DOHH2 (cell line): ENCODE data around the gene LLPH.

Source experiments
- H3F3A ChIP-seq: fragments of 200-600 bp; sonication (generic), shearing (Covaris generic); 2 replicates; pipeline ENCODE4 v1.6.0; 2016; ENCODE audit warnings: antibody characterized with exemption, mild to moderate bottlenecking; ENCODE audit not compliant: control insufficient read depth, insufficient read depth
- H3K27ac ChIP-seq: fragments of 200-600 bp; sonication (generic); 2 replicates; pipeline ENCODE4 v1.5.1; 2014; ENCODE audit warnings: low read depth, mild to moderate bottlenecking, low read length, moderate library complexity
- H3K27me3 ChIP-seq: fragments of 200-600 bp; sonication (generic); 2 replicates; pipeline ENCODE4 v1.6.1; 2014; ENCODE audit warnings: mild to moderate bottlenecking, low read length, mixed read lengths; ENCODE audit not compliant: control insufficient read depth
- H3K36me3 ChIP-seq: fragments of 200-600 bp; sonication (generic); 2 replicates; pipeline ENCODE4 v1.6.1; 2014; ENCODE audit warnings: mild to moderate bottlenecking, low read length, moderate library complexity, mixed read lengths; ENCODE audit not compliant: control insufficient read depth
- H3K4me1 ChIP-seq: fragments of 200-600 bp; sonication (generic); 2 replicates; pipeline ENCODE4 v1.6.1; 2014; ENCODE audit warnings: mild to moderate bottlenecking, low read length, mixed read lengths; ENCODE audit not compliant: control insufficient read depth
- H3K4me2 ChIP-seq: fragments of 200-600 bp; sonication (generic); 2 replicates; pipeline ENCODE4 v1.6.0; 2014; ENCODE audit warnings: mild to moderate bottlenecking, low read length, moderate library complexity
- H3K4me3 ChIP-seq: fragments of 200-600 bp; sonication (generic); 2 replicates; pipeline ENCODE4 v1.5.1; 2014; ENCODE audit warnings: mild to moderate bottlenecking, low read length, mixed read lengths
- H3K79me2 ChIP-seq: fragments of 200-600 bp; sonication (generic); 2 replicates; pipeline ENCODE4 v1.6.1; 2014; ENCODE audit warnings: mild to moderate bottlenecking, low read length, mixed read lengths; ENCODE audit not compliant: control insufficient read depth
- H3K9me2 ChIP-seq: fragments of 200-600 bp; sonication (generic); replicated peaks from 2 replicates; pipeline ENCODE4 v1.6.1; 2014; ENCODE audit warnings: mild to moderate bottlenecking, low read length, mixed read lengths; ENCODE audit not compliant: control insufficient read depth
- H3K9me3 ChIP-seq: fragments of 200-600 bp; sonication (generic); 2 replicates; pipeline ENCODE4 v1.6.1; 2014; ENCODE audit warnings: antibody characterized with exemption, low read length, mixed read lengths; ENCODE audit not compliant: control insufficient read depth, insufficient read depth
- H4K20me1 ChIP-seq: fragments of 200-600 bp; sonication (generic); 2 replicates; pipeline ENCODE4 v1.6.0; 2014; ENCODE audit warnings: low read depth, mild to moderate bottlenecking, antibody characterized with exemption, low read length, moderate library complexity; ENCODE audit not compliant: control insufficient read depth, insufficient read depth
- EZH2phosphoT487 ChIP-seq: fragments of 200-600 bp; sonication (generic); IDR thresholded peaks from 2 replicates; pipeline ENCODE4 v1.6.1; 2017; ENCODE audit warnings: borderline replicate concordance, mild to moderate bottlenecking, antibody characterized with exemption, low read length, moderate library complexity, mixed read lengths
- TF ChIP-seq, protein P1 (sequence below): fragments of 200-600 bp; sonication (generic); IDR thresholded peaks from one replicate; pipeline ENCODE4 v1.5.1; 2014; ENCODE audit warnings: antibody characterized with exemption, mild to moderate bottlenecking, low read depth, low read length; ENCODE audit not compliant: poor library complexity, severe bottlenecking

The LLPH gene

DNA sequence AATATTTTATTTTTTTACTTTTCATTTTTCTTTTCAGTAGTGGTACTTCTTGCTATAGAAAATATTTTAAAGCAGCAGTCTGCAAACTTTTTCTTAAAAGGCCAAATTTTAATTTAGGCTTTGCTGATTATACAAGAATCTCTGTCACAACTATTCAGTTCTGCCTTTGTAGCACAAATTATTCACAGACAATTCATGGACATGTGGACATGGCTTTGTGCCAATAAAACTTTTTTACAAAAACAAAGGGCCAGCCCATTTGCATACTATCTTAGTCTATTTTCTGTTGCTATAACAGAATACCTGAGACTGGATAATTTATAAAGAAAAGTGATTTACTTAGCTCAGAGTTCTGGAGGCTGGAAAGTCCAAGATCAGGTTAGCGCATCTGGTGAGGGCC lies 17.1 kb downstream of the LLPH start:
- Histone ChIP-seq H3K4me3 (peak overlapping the region; percentile 37), H3F3A (peaks cover 4% of the 10 kb centered on the region; the same call in 1 of the 2 replicates), H3K4me2 (peak overlapping the region; percentile 63), H3K27ac (peak overlapping the region; percentile 45; the same call in 1 of the 2 replicates), H3K27me3 (no peaks in the 10 kb centered on the region), H4K20me1 (no peaks in the 10 kb centered on the region), H3K9me3 (peaks cover 5% of the 10 kb centered on the region; the same call in 1 of the 2 replicates), H3K9me2 (no peaks in the 10 kb centered on the region), H3K36me3 (no peaks in the 10 kb centered on the region), H3K79me2 (no peaks in the 10 kb centered on the region), H3K4me1 (peaks cover 32% of the 10 kb centered on the region)
- TF ChIP-seq, protein P1, sequence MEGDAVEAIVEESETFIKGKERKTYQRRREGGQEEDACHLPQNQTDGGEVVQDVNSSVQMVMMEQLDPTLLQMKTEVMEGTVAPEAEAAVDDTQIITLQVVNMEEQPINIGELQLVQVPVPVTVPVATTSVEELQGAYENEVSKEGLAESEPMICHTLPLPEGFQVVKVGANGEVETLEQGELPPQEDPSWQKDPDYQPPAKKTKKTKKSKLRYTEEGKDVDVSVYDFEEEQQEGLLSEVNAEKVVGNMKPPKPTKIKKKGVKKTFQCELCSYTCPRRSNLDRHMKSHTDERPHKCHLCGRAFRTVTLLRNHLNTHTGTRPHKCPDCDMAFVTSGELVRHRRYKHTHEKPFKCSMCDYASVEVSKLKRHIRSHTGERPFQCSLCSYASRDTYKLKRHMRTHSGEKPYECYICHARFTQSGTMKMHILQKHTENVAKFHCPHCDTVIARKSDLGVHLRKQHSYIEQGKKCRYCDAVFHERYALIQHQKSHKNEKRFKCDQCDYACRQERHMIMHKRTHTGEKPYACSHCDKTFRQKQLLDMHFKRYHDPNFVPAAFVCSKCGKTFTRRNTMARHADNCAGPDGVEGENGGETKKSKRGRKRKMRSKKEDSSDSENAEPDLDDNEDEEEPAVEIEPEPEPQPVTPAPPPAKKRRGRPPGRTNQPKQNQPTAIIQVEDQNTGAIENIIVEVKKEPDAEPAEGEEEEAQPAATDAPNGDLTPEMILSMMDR: no peak
- no peak for TF ChIP-seq EZH2phosphoT487

- H3K9me3 ChIP-seq: peaks cover 5% of the 10 kb centered on the region; the same call in 1 of the 2 replicates
- H3K27me3 ChIP-seq: no peaks in the 10 kb centered on the region
Measured at GRCh38 chr12:66111605-66112004, 18.9 kb downstream of the LLPH start.

DNA sequence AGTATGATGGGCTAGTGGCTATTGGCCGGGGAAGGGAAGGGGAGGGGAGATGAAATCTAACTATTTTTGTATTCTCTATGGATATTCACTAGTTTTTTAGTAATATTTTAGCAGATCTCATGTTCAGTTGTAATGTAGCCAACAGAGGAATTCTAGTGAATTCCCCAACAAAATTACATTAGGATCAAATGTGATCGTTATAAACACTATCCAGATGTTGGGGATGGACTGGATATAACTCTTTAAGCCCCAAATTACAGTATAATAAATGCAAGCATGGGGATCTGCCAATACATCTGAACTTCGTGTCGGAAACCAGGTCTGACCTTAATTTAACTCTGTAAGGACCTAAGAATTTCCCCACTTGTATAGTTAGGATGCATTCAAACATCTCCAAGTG lies 21.5 kb downstream of the LLPH start:
- Histone ChIP-seq H3K9me3 (peaks cover 5% of the 10 kb centered on the region; the same call in 1 of the 2 replicates), H3K36me3 (no peaks in the 10 kb centered on the region), H3K4me2 (no peak overlapping the region), H3K27me3 (peaks cover 2% of the 10 kb centered on the region; the same call in 1 of the 2 replicates), H4K20me1 (no peaks in the 10 kb centered on the region), H3F3A (0 out of 2 replicates have a peak, but pooled peaks cover under 1% of the 10 kb centered on the region), H3K27ac (no peak overlapping the region), H3K4me1 (peaks cover 20% of the 10 kb centered on the region), H3K4me3 (no peak overlapping the region), H3K9me2 (no peaks in the 10 kb centered on the region), H3K79me2 (no peaks in the 10 kb centered on the region)
- TF ChIP-seq, protein P1: no peak
- no peak for TF ChIP-seq EZH2phosphoT487

More at GRCh38 chr12:66111605-66112004, 18.9 kb downstream of the LLPH start:
- Histone ChIP-seq H3K4me2 (no peak overlapping the region), H3K4me1 (peaks cover 35% of the 10 kb centered on the region), H3K79me2 (no peaks in the 10 kb centered on the region), H3K36me3 (no peaks in the 10 kb centered on the region), H3K9me2 (no peaks in the 10 kb centered on the region), H3F3A (peaks cover 4% of the 10 kb centered on the region; the same call in 1 of the 2 replicates), H3K27ac (no peak overlapping the region), H4K20me1 (no peaks in the 10 kb centered on the region), H3K4me3 (no peak overlapping the region)
- TF ChIP-seq EZH2phosphoT487: no peak
- TF ChIP-seq, protein P1: no peak
